KMS-11 (cell line): Measurements from ENCODE around the gene SF3A2.
A peak's percentile ranks its signal among the peaks of the same experiment; 100 is the strongest.

ENCODE experiments used
- H2AFZ ChIP-seq: fragments of 200-600 bp; sonication (generic); 2 replicates; pipeline ENCODE4 v1.6.1; 2016; ENCODE audit warnings: antibody characterized with exemption, mixed run types, low read depth
- H3K27ac ChIP-seq: fragments of 200-600 bp; sonication (generic); 2 replicates; pipeline ENCODE4 v1.6.1; 2016; ENCODE audit warnings: mild to moderate bottlenecking, mixed run types
- H3K27me3 ChIP-seq: fragments of 200-600 bp; sonication (generic); 2 replicates; pipeline ENCODE4 v1.6.1; 2017; ENCODE audit warnings: mild to moderate bottlenecking, low read depth, mixed run types, moderate library complexity; ENCODE audit not compliant: insufficient read depth
- H3K36me3 ChIP-seq: fragments of 200-600 bp; sonication (generic); 2 replicates; pipeline ENCODE4 v1.6.1; 2017; ENCODE audit warnings: mild to moderate bottlenecking, mixed run types; ENCODE audit not compliant: insufficient read depth
- H3K4me1 ChIP-seq: fragments of 200-600 bp; sonication (generic); 2 replicates; pipeline ENCODE4 v1.6.1; 2016; ENCODE audit warnings: mild to moderate bottlenecking, low read depth, mixed run types; ENCODE audit not compliant: poor library complexity, severe bottlenecking
- H3K4me2 ChIP-seq: fragments of 200-600 bp; sonication (generic); 2 replicates; pipeline ENCODE4 v1.7.0; 2016; ENCODE audit warnings: mild to moderate bottlenecking, mixed run types
- H3K4me3 ChIP-seq: fragments of 200-600 bp; sonication (generic); IDR thresholded peaks from 2 replicates; pipeline ENCODE4 v1.6.1; 2017; ENCODE audit warnings: low read depth, low read length, mixed read lengths; ENCODE audit not compliant: insufficient read depth
- H3K79me2 ChIP-seq: fragments of 200-600 bp; sonication (generic); 2 replicates; pipeline ENCODE4 v1.6.1; 2016; ENCODE audit warnings: low read depth, mixed run types; ENCODE audit not compliant: insufficient read depth
- H3K9ac ChIP-seq: fragments of 200-600 bp; sonication (generic); 2 replicates; pipeline ENCODE4 v1.6.1; 2016; ENCODE audit warnings: mild to moderate bottlenecking, mixed run types
- H4K20me1 ChIP-seq: fragments of 200-600 bp; sonication (generic); 2 replicates; pipeline ENCODE4 v1.6.1; 2016; ENCODE audit warnings: mild to moderate bottlenecking, mixed run types; ENCODE audit not compliant: insufficient read depth
- TF ChIP-seq, protein P1 (sequence below): fragments of 200-600 bp; sonication (generic); conservative IDR thresholded peaks from 2 replicates; pipeline ENCODE4 v1.6.1; 2017; ENCODE audit warnings: low read depth, mild to moderate bottlenecking, antibody characterized with exemption, low read length, moderate library complexity, mixed read lengths

The SF3A2 gene

DNA sequence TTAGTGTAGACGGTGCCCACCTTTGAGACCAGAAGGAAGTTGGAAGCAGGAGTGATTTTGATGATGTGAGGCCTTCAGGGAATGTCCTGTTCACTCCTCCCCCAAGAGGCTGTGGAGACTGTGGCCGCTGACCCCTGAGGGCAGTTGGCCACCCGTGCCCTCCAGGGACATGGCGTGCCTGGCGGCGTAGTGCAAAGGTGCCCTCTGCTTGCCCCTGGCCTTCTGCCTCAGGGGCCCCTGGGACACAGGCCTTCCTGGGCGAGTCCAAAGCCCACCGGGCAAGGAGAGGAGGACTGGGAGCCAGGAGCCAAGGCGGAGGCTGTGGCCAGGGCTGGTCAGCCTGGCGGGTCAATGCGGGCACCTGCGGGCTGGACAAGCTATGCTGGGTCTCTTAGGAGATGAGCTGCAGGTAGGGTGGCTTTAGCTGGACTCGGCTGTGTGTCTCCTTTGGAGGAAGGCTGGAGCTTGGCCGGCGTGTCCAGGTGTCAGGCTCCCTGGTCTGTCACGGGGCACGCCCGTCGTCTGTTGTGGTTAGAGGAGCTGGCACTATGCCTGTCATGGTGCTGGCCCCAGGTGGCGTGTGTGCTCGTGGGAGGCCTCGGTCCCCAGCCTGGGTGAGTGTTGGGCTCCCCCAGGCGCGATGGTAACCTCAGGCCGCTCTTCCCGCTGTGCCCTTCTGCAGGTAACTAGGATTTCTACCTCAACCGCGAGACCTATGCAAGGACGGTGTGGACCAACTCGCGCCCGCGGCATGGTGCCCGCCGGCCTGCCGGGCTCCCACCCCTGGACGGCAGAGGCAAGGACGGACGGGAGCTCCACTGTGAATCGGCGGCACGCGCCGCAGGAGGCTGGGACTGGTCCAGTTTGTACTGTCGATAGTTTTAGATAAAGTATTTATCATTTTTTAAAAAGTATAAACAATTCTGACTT is 7.3 kb upstream of the SF3A2 start:
- TF ChIP-seq, protein P1, sequence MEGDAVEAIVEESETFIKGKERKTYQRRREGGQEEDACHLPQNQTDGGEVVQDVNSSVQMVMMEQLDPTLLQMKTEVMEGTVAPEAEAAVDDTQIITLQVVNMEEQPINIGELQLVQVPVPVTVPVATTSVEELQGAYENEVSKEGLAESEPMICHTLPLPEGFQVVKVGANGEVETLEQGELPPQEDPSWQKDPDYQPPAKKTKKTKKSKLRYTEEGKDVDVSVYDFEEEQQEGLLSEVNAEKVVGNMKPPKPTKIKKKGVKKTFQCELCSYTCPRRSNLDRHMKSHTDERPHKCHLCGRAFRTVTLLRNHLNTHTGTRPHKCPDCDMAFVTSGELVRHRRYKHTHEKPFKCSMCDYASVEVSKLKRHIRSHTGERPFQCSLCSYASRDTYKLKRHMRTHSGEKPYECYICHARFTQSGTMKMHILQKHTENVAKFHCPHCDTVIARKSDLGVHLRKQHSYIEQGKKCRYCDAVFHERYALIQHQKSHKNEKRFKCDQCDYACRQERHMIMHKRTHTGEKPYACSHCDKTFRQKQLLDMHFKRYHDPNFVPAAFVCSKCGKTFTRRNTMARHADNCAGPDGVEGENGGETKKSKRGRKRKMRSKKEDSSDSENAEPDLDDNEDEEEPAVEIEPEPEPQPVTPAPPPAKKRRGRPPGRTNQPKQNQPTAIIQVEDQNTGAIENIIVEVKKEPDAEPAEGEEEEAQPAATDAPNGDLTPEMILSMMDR = no peak
- peaks cover 17% of the 10 kb centered on the region for H3K79me2 ChIP-seq
- H3K9ac ChIP-seq = no peak overlapping the region
- no peaks in the 10 kb centered on the region for H4K20me1 ChIP-seq
- peaks cover 33% of the 10 kb centered on the region for H3K4me1 ChIP-seq
- H3K36me3 ChIP-seq = peaks cover 7% of the 10 kb centered on the region; the same call in 1 of the 2 replicates
- H3K27ac ChIP-seq = no peak overlapping the region
- no peak overlapping the region for H3K4me2 ChIP-seq
- H2AFZ ChIP-seq = no peak overlapping the region
- H3K27me3 ChIP-seq = no peaks in the 10 kb centered on the region
- no peak overlapping the region for H3K4me3 ChIP-seq

DNA sequence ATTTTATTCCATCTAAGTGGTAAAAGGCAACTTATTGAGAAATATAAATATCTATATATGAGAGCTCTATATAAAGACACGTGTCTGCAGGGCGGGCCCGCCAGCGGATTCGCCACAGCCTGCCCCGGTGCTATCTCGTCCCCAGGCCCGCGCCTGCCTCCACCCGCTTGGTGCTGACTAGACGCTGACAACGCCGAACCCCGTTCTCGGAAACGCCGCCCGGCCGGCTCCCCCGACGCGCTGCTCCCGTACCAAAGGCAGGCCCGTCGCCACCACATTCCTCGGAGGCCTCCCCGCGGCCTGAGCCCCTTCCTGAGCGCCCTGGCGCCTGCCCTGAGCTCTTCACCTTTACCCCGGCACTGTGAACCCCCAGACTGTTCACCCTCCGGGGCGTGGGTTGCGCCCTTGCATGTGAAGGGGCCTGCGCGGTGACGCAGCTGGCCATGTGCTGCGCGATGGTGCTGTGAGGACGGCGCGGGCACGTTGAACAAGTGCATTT is 6.5 kb upstream of the SF3A2 start:
- H4K20me1 ChIP-seq = no peaks in the 10 kb centered on the region
- no peak overlapping the region for H3K4me2 ChIP-seq
- H3K27me3 ChIP-seq = no peaks in the 10 kb centered on the region
- H3K9ac ChIP-seq = no peak overlapping the region
- no peak overlapping the region for H3K27ac ChIP-seq
- H2AFZ ChIP-seq = no peak overlapping the region
- H3K79me2 ChIP-seq = peaks cover 24% of the 10 kb centered on the region
- peaks cover 7% of the 10 kb centered on the region; the same call in 1 of the 2 replicates for H3K36me3 ChIP-seq
- peaks cover 39% of the 10 kb centered on the region for H3K4me1 ChIP-seq
- H3K4me3 ChIP-seq = no peak overlapping the region
- TF ChIP-seq, protein P1 = no peak

DNA sequence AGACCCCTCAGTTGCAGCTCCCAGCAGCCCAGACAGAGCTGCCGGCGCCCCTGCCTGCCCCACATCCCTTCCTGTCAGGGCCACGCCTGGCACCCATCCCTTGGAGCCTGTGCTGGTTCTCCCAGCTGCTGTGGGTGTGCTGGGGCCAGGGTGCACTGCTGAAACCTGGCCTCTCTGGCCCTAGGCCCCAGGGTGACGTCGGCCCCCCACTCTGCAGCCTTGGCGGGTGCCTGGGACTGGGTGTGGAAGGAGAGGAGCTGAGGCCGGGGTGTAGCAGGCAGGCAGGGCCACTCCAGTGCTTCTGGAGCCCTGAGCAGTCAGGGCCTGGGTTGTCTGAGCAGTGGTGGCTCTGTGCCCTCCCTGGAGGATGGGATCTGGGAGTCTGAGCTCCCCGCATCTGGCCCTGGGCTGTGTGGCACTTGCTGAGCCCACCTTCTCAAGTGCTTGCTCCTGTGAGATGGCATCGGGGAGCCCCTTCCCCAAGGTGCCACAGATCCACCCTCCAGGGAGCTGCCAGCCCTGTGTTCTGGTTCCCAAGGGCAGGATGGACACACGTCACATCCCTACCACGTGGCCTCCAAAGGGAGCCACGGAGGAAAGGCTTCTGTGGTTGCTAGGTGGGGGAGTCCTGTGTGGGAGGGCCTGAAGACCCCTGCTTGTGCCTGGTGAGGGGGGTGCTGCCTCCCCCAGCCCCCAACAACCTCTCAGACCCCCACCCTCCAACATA is 5.7 kb upstream of the SF3A2 start:
- H3K4me3 ChIP-seq = no peak overlapping the region
- H3K4me1 ChIP-seq = peaks cover 39% of the 10 kb centered on the region
- H3K4me2 ChIP-seq = no peak overlapping the region
- peaks cover 7% of the 10 kb centered on the region; the same call in 1 of the 2 replicates for H3K36me3 ChIP-seq
- H3K79me2 ChIP-seq = peaks cover 33% of the 10 kb centered on the region
- TF ChIP-seq, protein P1 = no peak
- no peaks in the 10 kb centered on the region for H4K20me1 ChIP-seq
- no peak overlapping the region for H2AFZ ChIP-seq
- H3K27ac ChIP-seq = no peak overlapping the region; the same call in 1 of the 2 replicates
- no peaks in the 10 kb centered on the region for H3K27me3 ChIP-seq
- no peak overlapping the region for H3K9ac ChIP-seq

DNA sequence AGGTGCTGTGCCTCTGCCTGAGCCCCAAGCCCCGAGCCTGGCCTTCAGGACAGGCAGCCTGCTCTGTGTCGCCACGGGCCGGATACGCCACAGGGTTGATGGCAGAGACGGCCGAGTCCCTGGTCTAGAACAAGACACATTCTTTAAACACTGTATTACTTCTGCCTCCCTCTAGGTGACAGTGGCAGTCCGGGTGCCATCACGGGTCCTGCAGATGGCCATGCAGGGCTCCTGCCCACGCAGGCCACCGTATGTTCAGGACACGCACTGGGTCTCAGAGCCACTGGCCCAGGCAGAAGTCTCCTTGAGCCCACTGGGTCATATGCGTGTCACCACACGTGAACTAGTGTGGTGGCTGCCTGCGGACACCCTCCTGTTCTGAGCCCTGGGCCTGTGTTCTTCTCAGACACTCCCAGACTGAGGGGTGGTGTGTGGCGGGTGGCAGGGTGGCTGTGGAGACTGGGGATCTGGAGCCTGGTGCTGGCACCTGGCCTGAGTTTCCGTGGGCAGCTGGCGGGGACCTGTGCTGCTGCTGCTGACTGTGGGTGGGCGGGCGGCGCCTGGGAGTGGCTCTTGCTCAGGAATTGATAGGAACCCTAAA is 4.9 kb upstream of the SF3A2 start:
- H3K4me1 ChIP-seq = peaks cover 38% of the 10 kb centered on the region

More for the DNA sequence above, 4.9 kb upstream of the SF3A2 start:
- Histone ChIP-seq H3K9ac (no peak overlapping the region), H3K27me3 (no peaks in the 10 kb centered on the region), H2AFZ (no peak overlapping the region), H3K4me2 (no peak overlapping the region), H3K36me3 (peaks cover 7% of the 10 kb centered on the region; the same call in 1 of the 2 replicates), H3K79me2 (peaks cover 34% of the 10 kb centered on the region), H3K27ac (no peak overlapping the region), H4K20me1 (no peaks in the 10 kb centered on the region), H3K4me3 (no peak overlapping the region)
- TF ChIP-seq, protein P1 = 0 out of 2 replicates have a peak, but pooled peaks have one; percentile 18
